ENCODE results near the gene SETDB1.
"Not testable (repeated sequence)": the region's sequence is repeated elsewhere in the genome, so short reads cannot be mapped to it uniquely, and the experiment has no call there.

Gene SETDB1

DNA sequence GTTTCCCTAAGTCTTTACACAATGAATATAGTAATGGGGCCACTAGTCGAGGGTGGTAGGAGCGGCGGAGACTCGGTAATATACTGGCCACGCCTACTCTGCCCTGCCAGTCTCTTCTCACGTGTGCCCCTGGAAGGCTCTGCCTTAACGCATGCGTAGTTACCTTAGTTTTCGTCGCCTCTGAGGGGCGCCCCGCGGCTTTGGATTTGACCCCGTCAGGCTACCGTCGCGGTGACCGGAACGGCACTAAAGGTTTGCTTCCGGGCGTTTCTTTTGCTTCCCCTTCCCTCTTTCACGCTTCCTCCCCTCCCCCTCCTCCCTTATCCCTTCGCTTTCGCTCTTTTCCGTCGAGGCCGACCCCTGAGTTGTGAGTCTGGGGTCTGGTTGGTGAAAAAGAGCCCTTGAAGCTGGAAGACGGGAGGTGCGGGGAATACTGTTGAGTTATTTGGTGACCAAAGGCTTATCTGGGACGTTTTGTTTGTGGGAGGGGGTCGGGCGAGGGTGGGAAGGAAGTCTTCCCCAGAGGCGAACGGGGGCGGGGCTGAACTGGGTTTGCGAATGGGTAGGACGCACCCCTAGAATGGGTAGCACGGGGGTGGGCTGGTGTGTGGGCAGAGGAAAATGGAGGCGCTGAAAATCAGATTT, at the start of gene SETDB1:
Gene SETDB1, plus strand, starts transcription at position 267 of the 645 bp plus-strand sequence. CDS start 1,352 bp downstream, outside the sequence.
- peak; percentile 95 for DNase-seq (ENCODE audit: low spot score)

DNA sequence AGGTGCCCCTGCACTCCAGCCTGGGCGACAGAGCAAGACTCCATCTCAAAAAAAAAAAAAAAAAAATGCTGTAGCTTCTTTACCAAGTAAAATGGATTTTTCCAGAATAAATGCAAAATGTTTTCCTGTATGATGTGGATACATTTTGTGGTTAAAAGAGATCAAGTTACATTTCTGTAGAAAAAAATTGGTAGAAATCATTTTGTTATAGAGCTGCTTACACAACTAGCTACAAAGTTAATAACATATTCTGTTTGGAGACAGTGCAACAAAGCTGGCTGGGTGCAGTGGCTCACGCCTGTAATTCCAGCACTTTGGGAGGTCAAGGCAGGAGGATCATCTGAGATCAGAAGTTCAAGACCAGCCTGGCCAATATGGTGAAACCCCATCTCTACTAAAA, 47.2 kb upstream of the SETDB1 start:
- DNase-seq (ENCODE audit: low spot score): not testable (repeated sequence)

DNA sequence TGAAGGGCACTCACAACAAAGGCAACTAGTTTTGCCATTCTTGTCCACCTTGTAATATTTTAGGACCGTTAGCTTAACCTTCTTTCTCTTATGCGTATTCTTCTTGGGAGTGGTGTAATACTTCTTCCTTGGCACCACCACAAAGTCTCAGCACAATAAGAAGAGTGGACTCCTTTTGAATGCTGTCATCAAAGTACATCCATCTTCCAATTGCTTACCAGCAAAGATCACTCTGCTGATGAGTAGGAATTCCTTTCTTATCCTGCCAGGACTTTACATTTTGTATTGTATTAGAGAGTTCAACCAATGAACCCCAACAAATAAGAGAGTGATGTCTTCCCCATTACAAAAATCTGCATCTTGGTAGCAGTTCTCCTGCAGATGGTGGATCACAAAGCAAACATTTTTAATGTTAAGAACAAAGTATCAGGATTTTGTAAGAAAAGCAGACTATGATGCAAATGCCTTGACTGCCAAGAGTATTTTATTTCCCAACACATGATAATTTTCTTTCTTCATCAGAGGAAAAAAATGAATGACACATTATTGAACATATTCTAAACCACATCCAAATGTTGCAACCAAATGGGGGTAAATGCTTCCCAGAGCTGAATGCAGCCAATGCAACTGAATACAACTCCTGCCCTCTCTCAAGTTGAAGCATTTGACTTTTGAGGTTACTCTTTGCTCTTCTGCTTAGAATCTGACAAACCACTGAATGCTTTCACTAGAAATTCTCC, 44.7 kb upstream of the SETDB1 start:
- DNase-seq (ENCODE audit: low spot score): no peak

DNA sequence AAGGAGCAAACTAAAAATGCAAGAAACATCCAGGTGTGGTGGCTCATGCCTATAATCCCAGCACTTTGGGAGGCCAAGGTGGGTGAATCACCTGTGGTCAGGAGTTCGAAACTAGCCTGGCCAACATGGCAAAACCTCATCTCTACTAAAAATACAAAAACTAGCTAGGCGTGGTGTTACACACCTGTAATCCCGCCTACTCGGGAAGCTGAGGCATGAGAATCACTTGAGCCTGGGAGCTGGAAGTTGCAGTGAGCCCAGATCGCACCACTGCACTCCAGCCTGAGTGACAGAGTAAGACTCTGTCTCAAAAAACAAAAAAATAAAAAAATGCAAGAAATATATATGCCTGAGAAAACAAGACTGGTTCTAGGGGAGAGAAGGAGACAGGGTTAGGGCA, 43.0 kb upstream of the SETDB1 start:
- not testable (repeated sequence) for DNase-seq (ENCODE audit: low spot score)

DNA sequence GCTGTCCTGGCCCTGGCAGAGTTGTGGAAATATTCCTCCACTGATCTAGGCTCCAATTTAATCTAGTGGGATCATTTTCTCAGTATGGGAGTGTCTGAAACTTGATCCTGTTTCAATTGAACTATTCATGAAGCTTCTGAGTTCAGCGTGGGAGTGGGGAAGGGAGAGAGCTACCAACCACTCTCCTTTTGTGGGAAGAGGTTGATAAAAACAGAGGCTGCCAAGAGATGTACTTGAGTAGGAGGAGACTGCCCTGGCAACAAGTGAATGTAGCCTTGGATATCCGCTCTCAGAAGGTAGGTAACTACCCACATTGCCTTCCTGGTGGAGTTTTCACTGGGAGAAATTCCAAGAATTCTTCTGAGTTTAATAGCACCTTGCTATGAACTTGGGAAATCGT, 39.1 kb upstream of the SETDB1 start, which contains the start of gene CTXND2:
Gene CTXND2, plus strand, starts transcription at position 119 of the 400 bp plus-strand sequence. CDS start 25,179 bp downstream, outside the sequence.
- no peak for DNase-seq (ENCODE audit: low spot score)

DNA sequence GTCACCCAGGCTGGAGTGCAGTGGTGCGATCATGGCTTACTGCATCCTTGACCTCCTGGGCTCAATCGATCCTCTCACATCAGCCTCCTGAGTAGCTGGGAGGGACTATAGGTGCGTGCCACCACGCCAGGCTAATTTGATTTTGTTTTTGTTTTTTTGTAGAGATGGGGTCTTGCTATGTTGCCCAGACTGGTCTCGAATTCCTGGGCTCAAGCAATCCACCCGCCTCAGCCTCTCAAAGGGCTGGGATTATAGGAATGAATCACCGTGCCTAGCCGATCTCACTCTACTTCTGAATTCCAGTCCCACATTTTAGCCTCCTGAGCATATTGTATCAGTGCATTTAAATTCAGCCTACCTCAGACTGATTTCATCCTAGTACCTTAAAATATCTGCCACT, 37.4 kb upstream of the SETDB1 start:
- no peak for DNase-seq (ENCODE audit: low spot score)

DNA sequence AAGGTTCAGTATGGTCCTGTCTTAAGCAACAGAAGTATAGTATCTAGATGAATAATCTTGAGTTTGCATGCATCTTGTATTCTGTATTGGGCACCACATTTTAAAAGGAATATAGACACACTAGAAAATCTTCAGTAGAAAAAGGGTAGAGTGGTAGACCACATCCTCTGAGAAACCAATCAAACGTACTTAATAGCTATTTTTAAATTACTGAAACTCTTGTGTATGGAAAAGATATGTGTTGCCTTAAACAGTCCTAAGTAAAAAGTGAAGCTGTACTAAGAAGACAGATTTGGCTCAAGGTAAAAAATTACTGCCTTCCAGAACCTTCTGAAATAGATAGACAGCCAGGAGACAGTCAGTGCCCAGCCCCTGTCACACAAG, 36.1 kb upstream of the SETDB1 start:
- no peak for DNase-seq (ENCODE audit: low spot score)

DNA sequence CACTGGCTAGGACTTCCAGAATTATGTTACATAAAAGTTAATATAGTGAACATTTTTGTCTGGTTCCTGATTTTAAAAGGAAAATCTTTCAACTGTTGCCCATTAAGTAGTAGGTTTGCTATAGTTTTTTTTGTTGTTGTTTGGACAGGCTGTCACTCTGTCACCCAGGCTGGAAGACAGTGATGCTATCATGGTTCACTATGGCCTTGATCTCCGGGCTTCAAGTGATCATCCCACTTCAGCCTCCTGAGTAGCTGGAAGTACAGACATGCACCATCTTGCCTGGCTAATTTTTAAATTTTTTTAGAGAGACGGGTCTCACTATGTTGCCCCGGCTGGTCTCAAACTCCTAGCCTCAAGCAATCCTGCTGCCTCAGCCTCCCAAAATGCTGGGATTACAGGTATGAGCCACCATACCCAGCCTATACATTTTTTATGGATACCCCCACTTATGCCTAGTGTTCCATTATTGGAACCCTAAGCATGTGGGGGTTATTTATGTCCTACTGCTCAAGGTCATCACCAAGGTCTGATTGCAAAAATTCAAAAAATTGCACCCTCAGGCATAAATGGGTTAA, 32.7 kb upstream of the SETDB1 start:
- no peak for DNase-seq (ENCODE audit: low spot score)

DNA sequence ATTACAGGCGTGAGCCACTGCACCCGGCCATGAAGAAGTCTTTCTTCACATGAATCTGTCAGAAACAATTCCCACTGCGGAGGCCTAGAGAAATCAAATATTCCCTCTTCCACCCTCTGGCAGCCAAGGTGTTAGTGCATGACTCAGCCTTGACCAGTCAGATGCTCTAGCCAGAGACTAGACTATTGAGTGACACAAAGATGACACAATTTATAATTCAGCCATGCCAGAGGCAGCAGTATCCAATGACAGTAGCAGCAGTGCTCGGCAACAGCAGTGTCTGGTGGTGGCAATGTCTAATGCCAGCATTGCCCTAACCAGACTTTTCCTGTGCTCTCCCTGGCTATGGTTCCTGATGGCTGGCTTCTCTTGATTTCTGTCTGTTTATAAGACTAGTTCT, 30.5 kb upstream of the SETDB1 start:
- DNase-seq (ENCODE audit: low spot score): no peak

DNA sequence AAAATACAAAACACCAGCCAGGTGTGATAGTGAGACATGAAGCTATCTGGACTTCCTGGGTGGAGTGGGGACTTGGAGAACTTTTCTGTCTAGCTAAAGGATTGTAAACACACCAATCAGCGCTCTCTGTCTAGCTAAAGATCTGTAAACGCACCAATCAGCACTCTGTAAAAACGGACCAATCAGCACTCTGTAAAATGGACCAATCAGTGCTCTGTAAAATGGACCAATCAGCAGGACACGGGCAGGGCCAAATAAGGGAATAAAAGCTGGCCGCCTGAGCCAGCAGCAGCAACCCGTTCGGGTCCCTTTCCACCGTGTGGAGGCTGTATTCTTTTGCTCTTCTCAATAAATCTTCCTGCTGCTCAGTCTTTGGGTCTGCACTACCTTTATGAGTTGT, 26.4 kb upstream of the SETDB1 start:
- DNase-seq (ENCODE audit: low spot score): not testable (repeated sequence)

DNA sequence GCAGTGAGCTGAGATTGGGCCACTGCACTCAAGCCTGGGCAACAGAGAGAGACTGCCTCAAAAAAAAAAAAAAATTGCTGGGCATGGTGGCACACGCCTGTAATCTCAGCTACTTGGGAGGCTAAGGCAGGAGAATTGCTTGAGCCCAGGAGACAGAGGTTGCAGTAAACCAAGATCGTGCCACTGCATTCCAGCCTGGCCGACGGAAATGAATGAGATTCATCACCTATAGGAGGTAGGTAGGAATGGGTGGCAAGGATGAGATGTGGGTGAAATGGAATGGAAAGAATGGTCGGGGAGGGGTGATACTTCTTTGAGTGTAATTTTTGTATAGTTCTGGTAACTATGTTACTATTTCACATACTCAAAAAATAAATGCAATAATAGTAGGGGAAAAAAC, 23.8 kb upstream of the SETDB1 start:
- DNase-seq (ENCODE audit: low spot score): no peak

DNA sequence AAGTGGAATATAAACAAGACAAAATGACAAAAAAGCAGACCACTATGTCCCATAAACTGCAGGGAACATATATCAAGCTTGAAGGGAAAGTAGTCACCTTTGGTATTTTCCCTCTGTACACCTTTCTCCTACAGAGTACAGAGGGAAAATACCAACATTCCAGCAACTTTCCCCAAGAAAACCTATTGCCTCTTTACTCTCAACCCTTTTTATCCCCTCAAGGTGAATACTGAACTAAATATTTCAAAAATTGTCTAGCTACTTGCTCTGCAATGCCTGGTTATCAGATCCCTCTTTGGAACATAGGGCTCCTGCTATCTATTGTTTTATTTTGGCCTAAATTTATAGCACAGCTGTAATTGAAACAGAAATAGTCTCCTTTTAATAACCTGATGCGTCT, 23.4 kb upstream of the SETDB1 start:
- no peak for DNase-seq (ENCODE audit: low spot score)

DNA sequence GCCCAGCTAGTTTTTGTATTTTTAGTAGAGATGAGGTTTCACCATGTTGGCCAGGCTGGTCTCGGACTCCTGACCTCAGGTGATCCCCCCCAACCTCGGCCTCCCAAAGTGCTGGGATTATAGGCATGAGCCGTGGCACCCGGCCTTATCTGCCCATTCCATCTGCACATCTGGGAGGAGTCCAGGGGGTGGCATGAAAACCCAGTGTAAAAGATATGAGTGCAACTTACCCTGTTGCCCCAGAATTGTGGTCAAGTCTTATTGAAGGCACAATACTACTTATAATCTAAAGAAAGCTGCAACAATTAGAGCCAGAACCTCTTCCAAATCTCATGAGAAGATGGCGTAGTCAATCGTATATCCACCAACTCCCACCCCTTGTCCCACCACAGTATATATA, 20.9 kb upstream of the SETDB1 start:
- DNase-seq (ENCODE audit: low spot score): no peak

DNA sequence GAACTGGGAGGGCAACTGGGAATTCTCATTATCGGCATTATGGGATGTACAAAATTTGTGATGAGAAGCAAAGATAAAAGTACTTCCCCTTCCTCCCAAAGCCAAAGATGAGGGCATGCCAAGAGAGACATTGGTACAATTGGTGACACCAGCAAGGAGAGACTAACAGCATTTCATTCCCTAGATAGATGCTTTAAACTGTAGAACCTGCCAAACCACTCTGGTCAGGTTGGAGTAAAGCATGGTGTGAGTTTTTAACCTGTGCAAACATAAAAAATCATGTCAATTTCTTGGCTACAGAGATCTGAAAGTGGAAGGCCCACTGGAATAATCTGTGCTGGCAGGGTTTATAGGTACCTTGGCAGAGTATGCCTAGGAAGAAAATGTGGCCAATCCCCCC, 19.8 kb upstream of the SETDB1 start:
- no peak for DNase-seq (ENCODE audit: low spot score)

DNA sequence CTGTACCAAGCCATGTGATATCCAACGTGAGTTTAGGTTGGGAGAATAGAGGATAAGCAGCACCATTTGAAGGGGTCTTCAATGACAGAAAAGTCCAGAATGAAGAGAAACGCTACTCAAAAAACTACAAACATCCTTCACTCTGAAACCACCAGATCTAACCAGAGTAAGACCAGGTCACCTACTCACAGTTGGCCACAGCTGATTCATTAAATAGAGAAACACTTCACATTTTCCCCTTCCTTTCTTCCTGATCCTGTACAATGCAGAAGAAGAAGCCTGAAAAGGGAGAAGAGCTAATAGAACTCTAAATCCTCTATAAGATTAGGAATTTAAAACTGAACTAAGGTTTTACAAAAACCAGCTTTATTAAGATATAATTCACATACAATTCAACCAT, 19.4 kb upstream of the SETDB1 start:
- no peak for DNase-seq (ENCODE audit: low spot score)

DNA sequence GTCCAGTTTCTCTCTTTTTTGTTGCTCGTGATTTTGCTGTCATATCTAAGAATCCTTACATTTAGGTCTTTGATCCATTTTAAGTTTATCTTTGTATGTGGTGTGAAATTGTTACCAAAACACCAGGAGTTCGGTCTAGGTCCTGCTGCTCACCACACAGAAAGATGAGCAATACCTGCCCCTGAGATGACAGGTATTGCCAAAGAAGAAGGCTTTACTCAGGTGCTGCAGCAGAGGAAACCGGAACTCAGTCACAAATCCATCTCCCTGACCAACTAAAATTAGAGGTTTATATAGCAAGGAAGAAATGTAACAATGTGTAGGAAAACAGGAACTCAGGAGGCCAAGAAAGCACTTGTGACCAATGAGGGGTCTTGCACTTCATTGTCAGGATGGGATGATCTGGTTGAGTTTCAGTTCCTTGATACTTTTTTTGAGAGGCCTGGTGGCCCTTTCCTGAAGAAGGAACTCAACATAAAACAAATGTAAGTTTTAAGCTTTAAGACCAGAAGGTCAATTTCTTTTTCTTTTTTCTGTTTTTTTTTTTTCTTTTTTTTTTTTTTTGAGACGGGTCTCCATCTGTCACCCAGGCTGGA, 16.5 kb upstream of the SETDB1 start:
- DNase-seq (ENCODE audit: low spot score): no peak

DNA sequence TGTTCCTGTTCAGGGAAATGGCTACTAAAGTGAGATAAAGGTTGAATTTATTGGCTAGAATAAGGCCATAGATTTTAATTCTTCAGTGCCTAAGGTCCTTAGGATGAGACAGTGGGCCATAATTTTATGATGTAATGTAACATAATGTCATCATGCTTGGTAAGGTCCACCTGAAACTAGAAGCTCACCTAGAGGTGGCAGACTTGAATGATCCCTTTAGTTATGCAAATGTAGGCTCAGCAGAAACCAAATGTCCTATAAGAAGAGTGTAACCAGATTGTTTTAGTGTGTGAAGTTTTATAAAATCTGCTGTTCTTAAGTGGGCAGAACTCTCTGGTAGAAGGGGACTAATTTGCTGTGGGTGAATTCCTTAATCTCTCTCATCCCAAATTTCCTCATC, 13.5 kb upstream of the SETDB1 start:
- no peak for DNase-seq (ENCODE audit: low spot score)

DNA sequence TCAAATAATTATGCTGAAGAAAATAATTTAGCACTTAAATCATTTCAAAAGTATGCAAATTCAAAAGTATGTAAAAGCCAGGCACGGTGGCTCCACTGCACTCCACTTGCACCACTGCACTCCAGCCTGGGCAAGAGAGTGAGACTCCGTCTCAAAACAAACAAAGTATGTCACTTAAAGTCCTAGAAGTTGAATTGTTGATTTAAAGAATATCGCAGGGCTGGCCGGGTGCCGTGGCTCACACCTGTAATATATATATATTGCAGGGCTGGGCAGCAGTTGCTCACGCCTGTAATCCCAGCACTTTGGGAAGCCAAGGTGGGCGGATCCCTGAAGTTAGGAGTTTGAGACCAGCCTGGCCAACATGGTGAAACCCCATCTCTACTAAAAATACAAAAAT, 8.8 kb upstream of the SETDB1 start:
- DNase-seq (ENCODE audit: low spot score): no peak

DNA sequence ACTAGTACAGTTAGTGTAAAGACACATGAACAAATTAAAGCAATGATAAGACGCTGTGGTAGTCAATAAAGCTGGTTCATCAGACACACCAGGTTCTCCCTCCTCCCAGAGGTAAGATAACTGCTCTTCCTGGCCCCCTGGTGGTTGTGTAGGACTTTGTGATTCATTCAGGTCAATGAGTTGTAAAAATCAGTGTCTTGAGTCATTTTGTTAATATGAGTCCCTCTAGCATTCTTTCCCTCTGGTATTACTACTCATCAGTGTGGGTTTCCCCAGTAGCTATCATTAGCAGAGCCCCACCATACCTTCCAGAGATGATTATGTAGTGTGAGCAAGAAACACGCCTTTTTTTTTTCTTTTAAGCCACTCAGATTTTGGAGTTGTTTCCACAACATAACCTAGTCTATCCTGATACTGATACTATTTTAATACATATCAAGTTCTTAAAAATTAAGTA, 3.6 kb upstream of the SETDB1 start:
- DNase-seq (ENCODE audit: low spot score): peak; percentile 87

DNA sequence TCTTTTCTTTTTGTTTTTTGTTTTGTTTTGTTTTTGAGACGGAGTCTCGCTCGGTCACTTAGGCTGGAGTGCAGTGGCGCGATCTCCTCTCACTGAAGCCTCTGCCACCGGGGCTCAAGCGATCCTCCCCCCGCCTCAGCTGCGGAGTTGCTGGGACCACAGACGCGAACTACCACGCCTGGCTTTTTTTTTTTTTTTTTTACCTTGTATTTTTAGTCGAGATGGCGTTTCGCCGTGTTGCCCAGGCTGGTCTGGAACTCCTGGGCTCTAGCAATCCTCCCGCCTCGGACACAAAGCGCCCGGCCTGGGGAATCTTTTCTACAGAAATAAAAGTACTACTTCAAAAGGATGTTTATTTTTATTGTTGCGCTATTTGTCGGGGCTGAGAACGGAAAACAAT, 1.1 kb upstream of the SETDB1 start:
- DNase-seq (ENCODE audit: low spot score): no peak

DNA sequence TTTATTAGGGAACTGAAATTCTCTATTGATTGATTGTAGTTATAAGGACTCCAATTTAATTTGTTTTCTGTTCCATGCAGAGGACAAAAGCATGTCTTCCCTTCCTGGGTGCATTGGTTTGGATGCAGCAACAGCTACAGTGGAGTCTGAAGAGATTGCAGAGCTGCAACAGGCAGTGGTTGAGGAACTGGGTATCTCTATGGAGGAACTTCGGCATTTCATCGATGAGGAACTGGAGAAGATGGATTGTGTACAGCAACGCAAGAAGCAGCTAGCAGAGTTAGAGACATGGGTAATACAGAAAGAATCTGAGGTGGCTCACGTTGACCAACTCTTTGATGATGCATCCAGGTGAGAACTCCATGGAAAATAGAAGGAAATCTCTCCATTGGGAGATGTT, 1.5 kb downstream of the SETDB1 start:
- no peak for DNase-seq (ENCODE audit: low spot score)

DNA sequence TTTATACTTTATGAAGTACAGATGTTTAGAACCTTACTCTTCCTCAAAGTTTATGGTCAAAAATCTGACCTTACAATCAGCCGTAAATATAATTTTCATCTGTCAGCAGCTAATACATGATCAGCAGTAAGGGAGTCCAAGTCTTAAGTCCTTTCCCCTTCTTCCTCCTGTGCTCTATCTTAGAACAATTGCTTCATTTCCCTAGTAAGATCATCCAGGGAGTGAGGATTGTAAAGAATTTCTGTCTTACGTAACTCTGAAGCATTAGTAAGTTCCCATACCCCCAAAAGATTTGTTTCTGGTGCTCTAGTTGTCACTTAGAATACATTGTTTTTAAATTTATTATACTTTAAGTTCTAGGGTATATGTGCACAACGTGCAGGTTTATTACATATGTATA, 2.1 kb downstream of the SETDB1 start:
- no peak for DNase-seq (ENCODE audit: low spot score)

DNA sequence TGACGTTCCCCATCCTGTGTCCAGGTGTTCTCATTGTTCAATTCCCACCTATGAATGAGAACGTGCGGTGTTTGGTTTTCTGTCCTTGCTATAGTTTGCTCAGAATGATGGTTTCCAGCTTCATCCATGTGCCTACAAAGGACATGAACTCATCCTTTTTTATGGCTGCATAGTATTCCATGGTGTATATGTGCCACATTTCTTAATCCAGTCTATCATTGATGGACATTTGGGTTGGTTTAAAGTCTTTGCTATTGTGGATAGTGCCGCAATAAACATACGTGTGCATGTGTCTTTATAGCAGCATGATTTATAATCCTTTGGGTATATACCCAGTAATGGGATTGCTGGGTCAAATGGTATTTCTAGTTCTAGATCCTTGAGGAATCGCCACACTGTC, 2.6 kb downstream of the SETDB1 start:
- DNase-seq (ENCODE audit: low spot score): not testable (repeated sequence)

Data from CD4-positive, alpha-beta T cell treated with Interleukin-15 for 4 hours (primary cell).